NCI-H510A treated with DMSO at 0.1 percent for 48 hours (cell line): ENCODE results near the gene NMBR.
A peak's percentile ranks its signal among the peaks of the same experiment; 100 is the strongest.
"Not testable (repeated sequence)": the region's sequence is repeated elsewhere in the genome, so short reads cannot be mapped to it uniquely, and the experiment has no call there.

ENCODE experiments used
- DNase-seq: peaks from one replicate; lab custom pipeline; 2025; lab: John Stamatoyannopoulos, UW

The NMBR gene

DNA sequence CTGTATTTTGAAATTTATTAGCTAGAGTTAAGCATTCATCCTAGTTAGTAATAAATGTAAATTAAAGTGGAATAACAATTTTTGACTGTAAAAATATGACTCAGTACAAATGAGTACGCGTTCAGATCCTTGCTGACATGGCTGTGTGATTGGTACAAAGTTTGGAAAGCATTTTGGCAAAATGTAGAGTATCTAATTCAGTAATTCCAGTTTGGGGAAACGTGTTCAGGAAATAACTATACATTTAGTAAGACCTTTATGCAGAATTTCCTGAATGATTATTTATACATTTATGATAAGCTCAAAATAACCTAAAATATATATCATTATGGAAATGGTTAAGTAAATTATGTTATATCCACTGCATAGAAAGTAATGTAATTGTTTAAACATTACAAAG, 8.2 kb upstream of the NMBR start:
- DNase-seq: no peak

- DNase-seq: no peak
Observed at GRCh38 chr6:142154336-142154735, 7.4 kb upstream of the NMBR start.

DNA sequence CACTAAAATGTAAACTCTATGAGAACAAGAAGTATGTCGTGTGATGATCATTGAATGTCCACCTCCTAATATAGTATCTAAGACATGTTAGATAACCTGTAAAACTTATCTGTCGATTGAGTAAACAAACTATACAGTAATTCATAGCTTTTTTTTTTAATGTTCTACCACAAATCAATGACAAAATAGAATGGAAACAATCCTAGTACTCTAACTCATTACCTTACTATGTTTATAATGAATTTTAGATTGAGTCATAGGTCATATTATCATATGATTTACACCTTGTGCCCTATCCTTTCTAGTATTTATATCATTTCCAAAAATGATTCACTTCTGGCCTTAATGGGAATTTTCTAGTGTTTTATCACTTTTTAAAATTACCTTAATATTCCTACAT, 6.3 kb upstream of the NMBR start:
- no peak for DNase-seq

GRCh38 chr6:142152746-142153145, 5.8 kb upstream of the NMBR start:
- no peak for DNase-seq

DNA sequence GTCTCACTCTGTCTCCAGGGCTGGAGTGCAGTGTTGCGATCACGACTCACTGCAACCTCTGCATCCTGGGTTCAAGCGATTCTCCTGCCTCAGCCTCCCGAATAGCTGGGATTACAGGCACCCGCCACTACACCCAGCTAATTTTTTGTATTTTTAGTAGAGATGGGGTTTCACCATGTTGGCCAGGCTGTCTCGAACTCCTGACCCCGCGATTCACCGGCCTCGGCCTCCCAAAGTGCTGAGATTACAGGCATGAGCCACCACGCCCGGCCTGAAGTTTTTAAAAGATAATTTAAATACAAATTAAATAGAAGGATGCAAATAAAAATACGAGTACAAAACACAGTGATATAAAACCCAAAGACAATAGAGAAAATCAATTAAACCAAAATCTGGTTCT, 5.4 kb downstream of the NMBR start:
- not testable (repeated sequence) for DNase-seq

DNA sequence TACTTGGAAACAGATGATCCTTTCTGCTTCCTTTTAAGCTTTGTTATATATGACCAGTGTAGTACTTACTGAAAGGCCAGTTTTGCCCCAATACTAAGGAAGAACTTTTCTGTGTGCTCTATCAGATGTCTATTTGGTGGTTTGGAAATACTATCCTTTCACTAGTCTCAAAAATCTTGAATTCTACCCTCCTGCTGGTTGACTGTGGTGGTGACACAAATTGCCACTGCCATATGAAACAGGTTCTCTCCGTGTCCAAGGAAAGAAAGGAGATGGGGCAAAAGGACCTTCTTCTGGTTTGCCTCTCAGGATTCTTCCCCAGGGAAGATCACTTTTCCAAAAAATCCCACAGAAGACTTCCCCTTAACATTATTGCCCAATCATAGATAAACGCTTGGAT, 8.0 kb downstream of the NMBR start:
- no peak for DNase-seq

- DNase-seq: no peak
Observed at GRCh38 chr6:142132625-142133024, 14.3 kb downstream of the NMBR start, which contains the start of gene GJE1. Gene GJE1 (plus strand): TSS chr6:142132925. CDS start chr6:142133159, 234 bp downstream.

DNA sequence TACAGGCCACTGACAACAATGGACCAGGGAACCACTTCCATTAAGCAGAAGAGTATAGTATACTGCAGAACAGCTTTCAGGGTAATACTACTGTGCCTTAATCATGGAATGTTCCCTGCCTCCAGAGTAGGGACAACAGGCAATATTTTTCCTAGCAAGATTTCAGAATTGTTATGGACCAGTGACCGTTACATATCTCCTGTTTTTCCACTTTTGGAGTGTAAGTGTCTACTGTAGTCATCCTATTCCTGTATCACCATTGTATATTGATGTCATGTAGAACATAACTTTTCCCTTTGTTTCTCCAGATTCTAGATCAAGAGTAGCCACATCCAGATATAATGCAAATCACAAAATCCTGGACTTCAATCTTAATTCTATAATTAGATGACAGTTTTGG, 16.1 kb downstream of the NMBR start:
- no peak for DNase-seq

DNA sequence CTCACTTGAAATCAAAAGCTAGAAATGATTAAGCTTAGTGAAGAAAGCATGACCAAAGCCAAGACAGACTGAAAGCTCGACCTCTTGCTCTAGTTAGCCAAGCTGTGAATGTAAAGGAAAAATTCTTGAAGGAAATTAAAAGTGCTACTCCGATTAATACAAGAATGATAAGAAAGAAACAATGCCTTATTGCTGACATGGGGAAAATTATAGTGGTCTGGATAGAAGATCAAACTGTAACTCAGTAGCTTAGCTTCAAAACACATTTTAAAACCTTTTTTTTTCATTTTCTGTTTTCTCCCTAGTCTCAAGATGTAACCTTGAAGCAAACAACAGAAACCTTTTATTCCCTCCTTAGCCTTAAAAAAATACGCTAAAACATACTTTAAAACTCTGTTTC, 25.6 kb downstream of the NMBR start:
- no peak for DNase-seq

DNA sequence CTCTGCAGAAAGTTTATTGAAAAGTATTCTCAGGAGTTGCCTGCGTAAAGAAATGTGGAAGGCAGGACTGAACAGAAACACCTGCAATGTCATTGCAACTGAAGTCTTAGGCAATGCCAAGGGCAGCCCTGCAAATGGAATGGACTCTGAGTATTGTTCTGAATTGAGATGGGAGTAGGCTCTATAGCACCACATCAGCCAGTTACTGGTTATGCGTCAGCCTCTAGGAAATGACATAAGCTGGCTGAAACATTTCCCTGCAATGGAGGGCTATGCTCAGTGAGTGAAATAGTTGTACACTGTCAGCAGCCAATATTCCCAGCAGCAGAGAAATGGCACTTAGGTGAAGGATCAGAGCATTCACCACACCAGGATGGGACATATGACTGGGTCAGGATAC, 28.0 kb downstream of the NMBR start:
- DNase-seq: no peak

GRCh38 chr6:142118328-142118727, 28.6 kb downstream of the NMBR start:
- no peak for DNase-seq

DNA sequence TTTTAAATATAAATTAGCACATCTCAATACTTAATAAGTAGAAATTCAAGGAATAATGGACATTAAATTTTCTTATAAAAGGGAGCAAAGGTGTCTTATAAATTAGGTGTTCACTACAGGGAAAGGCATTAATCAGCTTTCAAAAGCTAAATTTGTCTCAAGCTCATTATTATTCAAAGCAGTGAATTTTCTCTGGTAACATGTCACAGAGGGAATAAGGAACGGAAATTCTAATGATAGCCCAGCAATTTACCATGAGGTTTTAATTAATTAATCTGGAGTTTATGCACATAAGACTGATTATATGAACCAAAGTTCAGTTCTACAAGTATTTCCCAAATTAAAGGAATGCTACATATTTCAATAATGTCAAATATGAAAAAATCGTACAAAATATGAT, 29.6 kb downstream of the NMBR start:
- DNase-seq: no peak

GRCh38 chr6:142112451-142113061, 34.4 kb downstream of the NMBR start:
- DNase-seq: peak; percentile 5

GRCh38 chr6:142110820-142111219, 36.1 kb downstream of the NMBR start:
- DNase-seq: not testable (repeated sequence)

GRCh38 chr6:142104820-142105219, 42.1 kb downstream of the NMBR start:
- not testable (repeated sequence) for DNase-seq

GRCh38 chr6:142088858-142089216, 58.1 kb downstream of the NMBR start:
- no peak for DNase-seq

GRCh38 chr6:142087950-142088857, 58.7 kb downstream of the NMBR start:
- peak; percentile 23 for DNase-seq

DNA sequence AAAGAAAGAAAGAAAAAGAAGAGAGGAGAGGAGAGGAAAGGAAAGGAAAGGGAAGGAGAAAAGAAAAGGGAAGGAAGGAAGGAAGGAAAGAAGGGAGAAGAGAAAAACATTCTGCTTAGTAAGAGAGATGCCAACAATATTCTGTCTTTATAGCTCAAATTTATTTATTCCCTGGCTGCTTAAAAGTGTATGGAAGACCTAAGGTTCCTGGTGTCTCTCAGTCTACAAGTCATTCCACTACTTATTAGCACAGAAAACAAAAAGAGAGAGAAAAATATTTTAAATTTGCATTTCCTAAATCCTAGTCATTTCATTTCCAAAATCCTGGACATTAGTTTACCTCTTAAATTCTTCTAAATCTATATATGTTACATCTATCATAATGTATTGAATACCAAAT, 67.8 kb downstream of the NMBR start:
- DNase-seq: no peak

DNA sequence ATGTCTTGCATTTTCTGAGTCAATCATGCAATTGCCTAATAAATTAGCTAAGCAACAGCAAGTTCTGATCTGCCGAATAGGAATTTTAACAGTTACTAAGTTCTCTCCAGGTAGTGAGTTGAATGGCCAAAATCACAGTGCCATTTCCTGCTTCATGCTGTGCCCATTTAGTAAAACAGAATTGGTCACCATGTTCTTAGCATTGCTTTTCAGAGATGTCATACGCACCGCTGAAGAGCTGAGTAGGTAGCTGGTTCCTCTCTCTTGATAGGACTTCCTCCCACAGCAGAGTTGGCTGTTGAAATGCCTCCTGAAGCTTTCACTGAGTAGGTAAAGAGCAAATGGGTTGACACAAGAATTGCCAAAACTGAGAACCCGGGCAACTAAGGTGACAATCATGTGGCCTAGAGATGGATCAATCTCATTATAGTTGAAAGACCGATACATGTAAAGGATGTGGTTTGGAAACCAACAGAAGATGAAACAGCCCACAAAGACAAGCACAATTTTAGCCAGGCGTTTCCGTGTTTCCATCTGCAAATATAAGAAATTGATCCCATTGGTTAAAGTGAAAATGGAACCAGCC, 71.3 kb downstream of the NMBR start:
- no peak for DNase-seq

DNA sequence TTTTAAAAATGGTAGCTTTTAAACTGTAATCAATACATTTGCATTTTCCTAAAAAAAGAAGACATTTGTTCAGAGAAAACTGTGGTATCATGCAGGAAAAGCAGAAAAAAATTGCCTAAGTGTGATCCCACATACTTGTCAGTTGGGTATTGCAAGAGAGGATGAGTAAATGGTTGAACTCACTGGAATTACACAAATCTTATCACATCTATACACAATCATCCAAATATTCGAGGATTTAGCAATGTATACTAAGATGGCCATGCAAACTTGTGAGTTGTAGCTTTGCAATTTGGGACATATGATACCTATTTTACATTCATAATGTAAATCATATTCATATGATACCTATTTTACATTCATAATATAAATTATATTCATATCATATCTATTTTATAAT, 72.4 kb downstream of the NMBR start:
- no peak for DNase-seq

GRCh38 chr6:142071981-142072380, 74.9 kb downstream of the NMBR start:
- DNase-seq: no peak

DNA sequence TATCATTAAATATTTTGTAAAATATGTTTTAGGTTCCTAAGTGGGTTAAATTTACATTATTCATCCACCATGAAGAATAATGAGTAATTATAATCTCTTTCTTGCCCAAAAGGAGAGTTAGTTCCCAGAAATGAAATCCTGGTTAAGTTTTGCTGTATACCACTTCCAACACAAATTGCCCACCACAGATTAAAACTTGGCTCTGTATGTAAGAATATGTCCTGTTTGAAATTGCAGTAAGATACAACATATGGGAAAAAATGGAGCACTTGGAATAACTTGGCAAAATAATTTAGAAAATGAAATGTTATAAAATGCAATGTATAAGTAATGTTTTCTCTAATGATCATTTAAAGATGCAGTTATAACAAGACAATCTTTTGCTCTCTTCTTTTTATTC, 78.5 kb downstream of the NMBR start:
- DNase-seq: no peak

DNA sequence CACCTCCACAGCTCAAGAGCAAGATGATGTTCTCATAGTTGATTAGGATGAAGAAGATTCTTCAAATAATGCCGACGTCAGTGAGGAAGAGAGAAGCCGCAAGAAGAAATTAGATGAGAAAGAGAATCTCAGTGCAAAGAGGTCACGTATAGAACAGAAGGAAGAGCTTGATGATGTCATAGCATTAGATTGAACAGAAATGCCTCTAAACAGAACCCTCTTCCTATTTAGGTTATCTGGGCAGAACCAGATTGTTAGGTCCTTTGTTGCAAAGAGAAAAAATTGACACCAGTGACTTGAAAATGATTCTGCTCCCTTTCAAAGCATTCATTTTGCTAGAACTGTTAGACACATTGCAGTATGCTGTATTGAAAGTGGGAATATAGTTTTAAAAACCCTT, 84.1 kb downstream of the NMBR start:
- DNase-seq: not testable (repeated sequence)
